IPS-NIHi11 (cell line): ENCODE data around the gene COMMD9.

ENCODE experiments used
- DNase-seq: peaks from one replicate; pipeline ENCODE4 v3.0.0; 2012; ENCODE audit warnings: mixed read lengths, low spot score

The COMMD9 gene

DNA sequence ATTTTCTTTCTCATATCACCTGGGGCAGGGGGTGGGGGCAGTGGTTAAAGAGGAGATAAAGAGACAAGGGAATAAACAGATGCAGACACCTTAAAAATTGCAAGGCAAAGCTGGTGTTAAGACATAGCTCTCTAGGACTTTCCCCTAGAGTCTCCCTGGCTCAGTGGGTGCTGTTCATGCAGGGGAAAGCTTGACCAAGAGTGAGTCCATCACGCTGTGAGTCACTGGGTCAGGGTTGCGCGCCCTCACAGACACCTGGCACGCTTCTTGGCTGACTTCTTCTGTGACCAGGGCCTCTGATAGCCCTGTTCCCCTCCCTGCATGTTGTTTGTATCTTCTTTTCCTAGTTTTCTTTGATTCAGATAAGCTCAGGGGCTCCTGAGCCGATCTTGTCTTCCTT is 31.9 kb downstream of the COMMD9 start:
- DNase-seq, result no peak

DNA sequence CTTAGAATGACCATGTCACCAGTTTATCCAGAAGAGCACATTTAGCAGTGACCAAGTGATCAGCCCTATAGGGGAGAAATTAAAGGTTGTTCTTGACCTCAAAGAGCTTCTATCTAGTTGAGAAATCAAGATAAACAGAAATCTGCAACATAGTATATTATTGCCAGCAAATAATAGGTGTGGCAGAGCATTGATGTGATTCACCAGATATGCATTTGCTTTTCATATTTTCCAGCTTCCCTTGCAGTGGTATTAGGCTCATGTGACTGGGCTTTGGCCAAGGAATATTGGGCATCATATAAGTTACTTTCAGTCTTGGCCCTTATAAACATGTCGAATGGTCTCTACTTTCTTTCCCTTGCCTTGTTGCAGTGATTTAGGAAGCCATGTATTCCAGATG is 34.5 kb downstream of the COMMD9 start:
- no peak for DNase-seq

DNA sequence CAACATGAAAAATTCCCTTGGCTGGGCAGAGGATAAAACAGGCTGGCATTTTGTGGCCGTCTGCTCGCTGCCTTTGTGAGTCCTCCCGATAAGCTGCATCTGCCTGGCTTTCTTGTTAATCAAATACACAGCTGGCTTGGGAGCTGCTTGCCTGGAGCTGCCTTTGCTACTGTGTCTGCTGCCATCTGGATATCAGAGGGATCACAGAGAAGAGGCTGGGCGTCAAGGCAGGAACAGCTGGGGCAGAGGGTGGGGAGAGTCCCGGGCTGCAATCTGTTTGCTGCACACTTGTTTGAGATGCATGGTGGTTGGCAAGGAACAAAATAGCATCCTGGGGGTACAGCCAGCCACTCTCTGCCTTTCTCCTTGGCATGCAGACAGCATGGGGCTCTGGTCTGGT is 36.0 kb downstream of the COMMD9 start:
- DNase-seq, result no peak

DNA sequence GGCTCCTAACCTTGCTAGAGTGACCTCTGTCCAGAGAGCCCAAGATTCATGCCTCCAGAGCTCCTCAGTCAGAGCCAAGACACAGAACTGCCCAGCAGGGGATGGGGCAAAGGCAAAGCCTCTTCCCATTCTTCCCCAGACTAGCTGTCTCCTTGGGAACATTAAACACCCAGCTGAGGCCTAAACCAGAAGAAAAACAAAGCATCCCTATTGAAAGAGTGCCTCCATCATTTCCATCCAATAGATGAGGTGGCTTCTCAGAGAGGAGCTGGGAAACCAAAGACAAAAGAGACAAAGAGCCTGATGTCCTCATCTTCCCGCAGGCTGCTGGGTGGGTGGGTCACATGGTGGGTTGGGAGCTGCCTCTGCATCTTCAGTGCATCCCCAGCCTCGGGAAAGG is 37.4 kb downstream of the COMMD9 start:
- no peak for DNase-seq

DNA sequence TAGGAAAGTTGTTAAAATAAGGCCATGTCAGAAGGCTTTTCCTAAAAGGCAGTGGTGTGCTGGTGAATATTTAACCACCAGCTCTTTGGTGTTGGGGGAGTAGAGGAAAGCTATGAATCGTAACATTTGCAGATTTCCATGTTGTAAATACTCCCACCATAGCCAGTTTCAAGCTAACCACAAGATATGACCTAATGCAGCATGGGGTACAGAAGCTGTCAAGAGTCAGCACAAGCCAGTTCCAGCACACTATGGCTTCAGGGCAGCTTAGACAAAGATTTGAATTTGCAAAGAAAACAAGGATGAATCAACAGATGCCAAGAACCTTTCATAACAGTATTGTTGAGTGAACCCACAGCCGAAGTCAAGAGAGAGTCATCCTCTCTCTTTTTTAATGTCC is 40.0 kb downstream of the COMMD9 start:
- no peak for DNase-seq

DNA sequence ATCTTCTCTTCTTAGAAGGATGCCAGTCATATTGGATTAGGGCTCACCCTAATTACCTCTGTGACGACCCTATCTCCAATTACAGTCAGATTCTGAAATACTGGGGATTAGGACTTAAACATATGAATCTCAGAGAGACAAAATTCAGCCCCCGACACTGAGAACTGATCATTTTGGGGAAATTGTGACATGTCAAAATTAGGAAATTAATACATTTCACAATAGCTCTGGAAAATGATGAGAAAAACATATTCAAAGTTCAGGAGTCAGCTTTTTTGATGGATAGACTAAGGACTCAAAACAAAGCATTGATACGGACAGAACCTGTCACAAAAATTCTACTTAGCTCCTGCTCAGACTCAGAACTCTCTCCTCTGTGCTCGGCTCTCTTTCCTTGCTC is 40.8 kb downstream of the COMMD9 start:
- DNase-seq, result no peak

DNA sequence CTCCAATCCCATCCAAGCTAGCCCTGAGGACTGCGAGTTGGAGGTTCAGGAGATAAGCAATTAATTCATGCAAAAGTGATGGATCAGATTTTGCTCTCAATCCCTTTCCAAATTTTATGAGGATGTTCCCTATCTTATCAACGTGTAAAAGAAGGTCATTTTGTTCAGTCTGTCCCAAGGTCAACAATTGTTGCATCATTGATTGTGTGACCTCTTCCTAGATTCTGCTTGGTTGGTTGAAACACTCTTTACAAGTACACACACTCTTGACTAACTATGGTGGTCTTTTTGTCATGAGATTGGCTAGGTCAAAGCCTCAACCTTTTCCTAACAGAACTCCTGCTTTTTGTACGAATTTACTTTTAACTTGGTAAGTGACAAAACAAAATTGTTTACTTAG is 41.7 kb downstream of the COMMD9 start:
- DNase-seq, result no peak

DNA sequence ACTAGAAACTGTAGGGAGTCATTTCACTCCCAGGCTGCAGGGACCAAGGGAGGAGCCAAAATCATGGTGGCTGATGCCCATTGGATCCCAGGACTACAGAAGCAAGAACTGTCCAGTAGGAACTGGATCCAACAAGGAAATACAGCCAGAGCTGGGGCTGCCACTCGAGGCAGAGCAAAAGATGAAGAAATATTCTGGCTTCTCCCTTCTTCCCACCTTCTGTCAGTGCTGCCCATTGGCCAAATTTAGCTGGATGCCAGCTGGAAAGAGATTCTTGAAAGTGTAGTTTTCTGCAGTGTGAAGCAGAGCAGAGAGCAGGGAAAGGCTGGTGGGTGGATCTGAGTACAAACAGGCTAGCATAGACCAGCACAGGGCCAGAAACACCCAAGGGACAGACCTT is 45.6 kb downstream of the COMMD9 start:
- no peak for DNase-seq

DNA sequence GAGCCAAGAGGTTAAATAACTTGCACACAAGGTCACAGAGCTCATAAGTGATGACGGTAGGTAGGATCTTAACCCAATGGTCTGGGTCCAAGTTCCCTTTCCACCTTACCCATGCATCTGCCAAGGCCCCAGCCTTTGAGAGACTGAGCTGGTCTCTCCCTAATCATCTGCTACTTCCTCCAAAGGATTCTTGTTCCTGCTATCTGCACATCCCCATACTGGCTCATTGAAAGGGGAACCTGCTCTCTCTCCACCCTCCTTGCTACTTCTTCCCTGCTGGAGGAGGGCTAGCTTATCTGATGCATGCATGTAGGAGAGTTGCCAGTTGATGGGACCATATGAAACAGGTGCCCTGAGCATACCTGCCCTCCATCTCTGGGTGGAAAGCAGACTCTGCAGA is 47.7 kb downstream of the COMMD9 start:
- DNase-seq, result no peak

DNA sequence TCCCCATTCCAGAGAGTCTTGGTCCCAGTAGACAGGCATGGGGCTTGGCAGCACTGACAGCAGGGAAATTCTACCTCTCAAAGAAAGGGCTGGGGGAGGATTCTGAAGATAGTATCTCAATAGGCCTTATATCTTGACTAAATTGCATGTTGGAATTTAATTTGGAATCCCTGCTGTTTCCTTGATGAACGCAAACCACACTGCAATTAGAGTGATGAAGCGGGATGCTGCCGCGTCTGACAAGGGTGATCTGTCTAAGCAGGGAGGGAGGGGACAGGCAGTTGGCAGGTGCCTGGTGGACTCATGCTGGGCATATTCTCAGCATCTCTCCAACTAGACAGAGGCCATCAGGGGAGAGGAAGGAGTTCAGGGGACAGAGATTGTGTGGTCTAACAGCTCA is 48.4 kb downstream of the COMMD9 start:
- no peak for DNase-seq

DNA sequence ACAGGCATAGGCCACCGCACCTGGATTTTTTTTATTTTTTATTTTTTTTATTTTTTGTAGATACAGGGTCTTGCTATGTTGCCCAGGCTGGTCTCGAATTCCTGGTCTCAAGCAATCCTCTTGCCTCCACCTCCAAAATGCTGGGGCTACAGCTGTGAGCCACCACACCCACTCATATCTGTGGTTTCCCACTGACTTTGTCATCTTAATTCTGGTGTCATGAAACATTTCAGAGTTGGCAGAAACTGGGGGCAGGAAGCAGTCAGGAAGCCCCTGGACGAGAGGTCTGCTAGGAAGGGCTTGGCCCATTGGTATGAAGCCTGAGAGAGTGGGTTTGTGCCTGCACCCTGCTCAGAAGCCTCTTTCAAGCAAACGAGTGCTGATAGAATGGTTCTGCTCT is 49.1 kb downstream of the COMMD9 start:
- no peak for DNase-seq

DNA sequence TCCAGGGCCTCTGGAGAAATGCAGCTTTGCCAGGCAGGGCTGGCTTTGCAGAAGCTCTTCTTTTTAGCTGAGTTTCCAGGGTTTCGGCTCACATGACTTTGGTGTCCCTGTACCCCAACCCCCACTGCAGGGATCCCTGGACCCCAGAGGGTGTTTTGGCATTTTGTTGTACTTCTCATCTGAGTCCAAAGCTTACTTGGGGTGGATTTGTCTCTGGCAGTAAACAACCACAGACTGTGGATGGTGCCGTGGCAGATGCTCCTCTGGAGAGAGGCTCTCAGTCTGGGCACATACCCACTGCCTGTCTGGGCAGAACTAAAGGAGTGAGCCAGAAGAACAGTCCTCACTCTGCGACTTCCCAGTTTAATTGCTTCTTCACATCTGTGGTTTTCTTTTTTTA is 49.6 kb downstream of the COMMD9 start:
- no peak for DNase-seq

DNA sequence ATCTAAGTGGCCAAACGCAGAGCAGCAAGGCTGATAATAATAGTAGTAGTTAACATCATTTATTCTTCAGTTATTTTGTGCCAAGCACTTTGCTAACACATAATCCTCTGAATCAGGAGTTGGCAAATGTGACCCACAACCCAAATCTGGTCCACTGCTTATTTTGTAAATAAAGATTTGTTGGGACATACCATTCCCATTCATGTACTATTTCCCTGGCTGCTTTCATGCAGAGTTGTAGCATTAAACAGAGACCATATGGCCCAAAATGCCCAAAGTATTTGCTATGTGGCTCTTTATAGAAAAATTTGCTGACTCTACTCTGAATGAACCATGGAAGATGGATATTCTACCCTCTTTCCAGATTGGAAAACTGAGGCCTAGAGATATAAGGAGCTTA is 50.3 kb downstream of the COMMD9 start:
- DNase-seq, result no peak

DNA sequence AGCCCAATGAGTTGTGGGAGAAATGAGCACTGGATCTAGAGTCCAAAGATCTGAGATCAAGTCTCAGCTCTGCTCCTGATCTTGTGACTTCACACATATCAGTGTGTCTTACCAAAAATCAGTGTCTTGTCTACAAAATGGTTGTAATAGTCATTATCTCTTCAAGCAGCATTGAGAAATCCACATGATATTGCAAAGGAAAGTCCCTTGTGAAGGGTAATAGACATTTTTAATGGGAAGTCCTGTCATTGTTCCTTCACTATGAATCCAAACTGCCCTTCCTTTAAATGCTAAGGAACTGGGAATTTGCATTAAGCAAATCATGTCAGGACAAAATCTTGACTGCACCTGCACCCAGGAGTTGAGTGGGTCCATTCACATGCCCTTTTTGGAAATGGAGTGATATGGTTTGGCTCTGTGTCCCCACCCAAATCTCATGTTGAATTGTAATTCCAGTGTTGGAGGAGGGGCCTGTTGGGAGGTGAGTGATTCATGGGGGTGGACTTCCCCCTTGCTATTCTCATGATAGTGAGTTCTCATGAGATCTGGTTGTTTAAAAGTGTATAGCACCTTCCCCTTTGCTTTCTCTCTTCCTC is 51.1 kb downstream of the COMMD9 start:
- DNase-seq, result no peak

DNA sequence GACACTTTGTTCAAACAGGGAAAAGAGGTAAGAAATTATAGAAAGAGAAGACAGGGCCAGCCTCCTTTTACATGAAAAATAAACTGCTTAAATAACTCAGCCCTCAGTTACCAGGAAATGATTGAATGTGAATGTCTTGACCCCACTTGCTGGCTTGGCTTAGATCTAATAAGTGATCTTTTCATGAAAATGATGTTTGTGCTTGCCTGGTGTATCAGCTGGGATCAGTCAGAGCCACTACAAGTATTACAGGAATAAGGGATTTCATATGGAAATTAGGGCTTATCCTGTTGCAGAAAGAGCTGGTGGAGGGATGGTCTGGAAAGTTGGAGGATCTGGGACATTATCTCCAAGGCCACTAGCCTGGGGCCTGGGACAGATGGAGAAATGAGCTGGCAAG is 51.8 kb downstream of the COMMD9 start:
- no peak for DNase-seq

DNA sequence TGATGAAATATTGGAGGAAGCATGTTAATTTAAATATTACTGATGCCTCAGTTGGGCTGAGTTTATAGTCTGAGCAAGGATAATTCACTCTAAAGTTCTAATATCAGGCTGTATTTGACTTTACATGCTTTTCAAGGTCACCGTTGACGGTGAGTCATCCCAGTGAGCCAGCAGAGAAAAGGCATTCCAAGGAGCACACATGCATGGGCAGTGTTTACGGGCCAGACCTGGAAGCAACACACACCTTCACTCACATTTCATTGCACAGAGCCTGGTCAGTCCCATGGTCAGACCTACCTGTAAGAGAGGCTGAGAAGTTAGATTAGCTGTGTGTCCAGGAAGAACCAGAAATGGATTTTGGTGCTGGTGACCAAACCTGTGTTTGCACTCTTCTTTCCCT is 53.5 kb downstream of the COMMD9 start:
- no peak for DNase-seq

DNA sequence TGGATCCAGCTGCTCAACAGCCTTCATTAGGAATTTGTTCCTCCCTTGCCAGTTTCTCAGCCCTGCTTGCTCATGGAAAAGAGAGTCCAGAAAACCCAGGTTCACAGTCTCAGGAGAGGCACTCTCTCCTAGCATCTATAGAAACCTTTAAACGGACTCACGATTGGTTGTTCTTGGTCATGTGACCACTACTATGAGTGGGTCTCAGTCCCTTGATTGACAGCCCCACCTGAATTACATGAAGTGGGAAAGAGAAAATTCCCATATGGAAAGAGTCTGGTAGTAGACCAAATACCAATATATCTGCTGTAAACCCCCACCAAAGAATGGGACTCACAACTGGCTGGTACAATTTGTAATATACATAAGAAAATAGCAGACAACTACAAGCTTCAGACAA is 54.4 kb downstream of the COMMD9 start:
- no peak for DNase-seq

DNA sequence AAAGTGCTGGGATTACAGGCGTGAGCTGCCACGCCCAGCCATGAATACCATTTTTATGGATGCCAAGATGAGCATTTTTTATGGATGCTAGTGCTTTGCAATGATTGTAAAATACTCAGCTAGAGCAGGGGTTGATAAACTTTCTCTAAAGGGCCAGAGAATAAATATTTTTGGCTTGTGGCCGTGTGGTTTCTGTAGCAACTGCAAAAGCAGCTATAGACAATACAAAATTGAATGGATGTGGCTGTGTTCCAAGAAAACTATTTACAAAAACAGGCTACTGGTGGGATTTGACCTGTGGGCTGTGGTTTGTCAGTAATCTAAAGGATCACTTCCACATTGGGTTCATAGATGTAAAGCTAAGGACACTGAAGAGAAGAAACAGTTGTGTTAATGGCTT is 56.0 kb downstream of the COMMD9 start:
- no peak for DNase-seq

DNA sequence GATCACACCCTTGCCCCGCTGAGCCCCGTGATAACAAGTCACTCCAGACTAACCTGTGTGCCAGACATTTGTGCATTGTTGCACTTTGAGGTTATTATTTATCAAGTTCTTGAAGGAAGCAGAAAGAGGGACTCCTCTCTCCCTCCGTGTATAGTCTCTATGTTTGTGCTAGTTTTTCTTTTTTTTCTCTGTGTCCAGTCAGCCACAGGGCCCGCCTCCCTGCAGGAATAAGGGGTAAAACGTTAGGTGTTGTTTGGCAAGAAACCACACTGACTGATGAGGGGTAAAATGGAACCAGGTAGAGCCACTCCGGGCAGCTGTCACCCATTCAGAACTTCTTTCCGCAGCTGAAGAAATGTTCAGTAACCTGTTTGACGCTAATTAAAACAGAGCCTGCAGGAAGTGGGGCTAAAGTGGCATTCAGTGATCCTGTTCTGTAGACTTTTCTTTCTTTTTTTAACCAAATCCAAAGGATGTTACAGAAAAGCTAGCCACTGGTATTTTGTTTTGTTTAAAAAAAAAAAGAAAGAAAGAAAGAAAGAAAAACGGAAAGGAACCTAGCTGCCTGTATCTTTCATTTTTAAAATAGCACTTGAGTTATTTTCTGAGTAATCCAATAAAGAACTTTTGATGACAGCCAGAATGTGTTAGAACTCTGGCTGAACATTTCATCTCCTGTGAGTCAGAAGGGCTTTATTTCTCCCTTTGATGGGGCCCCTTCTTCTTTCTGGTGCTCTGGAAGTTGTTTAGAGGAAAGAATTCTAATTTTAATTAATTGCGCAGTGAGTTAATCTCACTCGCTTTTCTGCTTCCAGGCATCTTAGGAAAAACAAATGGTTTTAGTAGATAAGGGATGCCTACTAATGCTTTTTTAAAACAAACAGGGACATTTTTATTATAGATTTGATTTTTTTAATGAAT is 58.2 kb downstream of the COMMD9 start:
- DNase-seq, result no peak

DNA sequence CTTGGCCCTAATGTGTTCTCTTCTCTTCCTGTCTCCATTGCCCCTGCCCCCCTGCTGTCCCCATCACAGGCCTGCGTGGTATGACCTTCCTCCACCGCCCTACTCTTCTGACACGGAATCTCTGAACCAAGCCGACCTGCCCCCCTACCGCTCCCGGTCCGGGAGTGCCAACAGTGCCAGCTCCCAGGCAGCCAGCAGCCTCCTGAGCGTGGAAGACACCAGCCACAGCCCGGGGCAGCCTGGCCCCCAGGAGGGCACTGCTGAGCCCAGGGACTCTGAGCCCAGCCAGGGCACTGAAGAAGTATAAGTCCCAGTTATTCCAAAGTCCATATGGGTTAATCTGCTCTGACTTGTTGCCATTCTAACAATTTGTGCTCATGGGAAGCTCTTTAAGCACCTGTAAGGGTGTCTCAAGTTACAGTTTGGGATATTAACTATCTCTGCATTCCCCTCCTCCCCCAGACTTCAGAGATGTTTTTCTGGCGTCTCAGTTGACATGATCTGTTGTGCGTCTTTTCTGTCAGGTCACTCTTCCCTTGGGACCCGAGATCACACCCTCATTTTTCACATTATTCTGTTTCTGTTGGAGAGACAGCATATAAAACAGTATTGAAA is 60.0 kb downstream of the COMMD9 start:
- no peak for DNase-seq

DNA sequence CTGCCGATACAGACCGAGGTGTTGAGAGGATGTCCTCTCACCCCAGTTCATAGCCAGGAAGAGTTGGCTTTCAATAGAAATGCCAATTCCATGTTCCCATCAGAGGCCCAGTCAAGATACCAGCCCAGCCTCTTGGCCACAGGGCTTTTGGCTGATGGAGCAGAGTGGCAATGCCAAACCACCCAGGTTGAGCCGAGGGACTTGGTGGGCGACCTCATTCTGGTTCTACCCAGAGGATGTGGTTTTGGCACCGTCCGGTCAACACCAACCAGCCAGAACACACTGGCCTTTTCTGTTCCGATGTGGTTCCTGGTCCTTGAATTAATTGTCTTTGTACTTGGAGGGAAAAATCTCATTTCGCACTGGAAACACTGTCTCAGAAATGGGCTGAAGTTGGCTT is 60.5 kb downstream of the COMMD9 start:
- DNase-seq, result no peak

DNA sequence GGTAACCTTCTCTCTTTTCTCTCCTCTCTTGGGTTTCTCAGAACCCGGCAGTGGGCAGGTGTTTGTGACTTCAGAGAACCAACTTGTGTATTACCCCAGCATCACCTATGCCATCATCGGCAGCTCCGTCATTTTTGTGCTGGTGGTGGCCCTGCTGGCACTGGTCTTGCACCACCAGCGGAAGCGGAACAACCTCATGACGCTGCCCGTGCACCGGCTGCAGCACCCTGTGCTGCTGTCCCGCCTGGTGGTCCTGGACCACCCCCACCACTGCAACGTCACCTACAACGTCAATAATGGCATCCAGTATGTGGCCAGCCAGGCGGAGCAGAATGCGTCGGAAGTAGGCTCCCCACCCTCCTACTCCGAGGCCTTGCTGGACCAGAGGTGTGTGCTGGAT is 62.2 kb downstream of the COMMD9 start:
- DNase-seq, result no peak

DNA sequence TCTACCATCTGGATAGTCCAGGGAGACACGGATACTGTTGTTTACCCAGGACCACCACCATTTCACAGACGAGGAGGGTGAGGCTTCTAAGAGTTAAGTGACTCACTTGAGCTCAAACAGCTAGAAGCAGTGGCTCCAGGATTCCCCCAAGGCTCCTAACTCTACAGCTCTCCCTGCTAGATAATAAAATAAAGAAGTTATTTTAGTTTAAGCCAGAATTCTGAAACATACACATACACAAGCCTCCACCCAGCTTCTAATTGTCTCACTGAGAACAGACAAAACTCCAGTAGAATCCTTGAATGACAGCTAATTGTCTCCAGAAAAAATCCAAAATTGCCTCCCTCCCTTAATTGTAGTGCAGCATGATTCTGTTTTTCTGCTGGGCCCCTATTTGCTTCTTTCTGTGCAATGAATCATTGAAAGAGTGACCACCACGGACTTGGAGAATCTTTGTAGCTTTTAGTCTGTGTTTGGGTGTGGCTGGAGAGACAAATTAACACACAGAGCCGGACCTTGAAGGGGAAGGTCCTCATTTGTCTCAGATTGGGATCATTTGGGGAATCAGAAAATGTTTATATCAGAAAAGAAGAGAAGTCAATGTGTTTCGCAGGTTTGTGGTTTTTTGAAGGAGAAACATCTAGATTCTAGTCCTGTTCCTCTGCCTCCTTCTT is 64.9 kb downstream of the COMMD9 start:
- DNase-seq, result no peak
